ENCODE data around the gene SLC2A5. TPM values are rescaled to one million over a fixed set of nuclear protein-coding genes. Genes with fewer than 3 reads are reported as not detected.

Gene SLC2A5
- total and polyA plus RNA-seq, 8 donors = 0.19 to 6.4 (median 2.7) TPM; not detected in 3

DNA sequence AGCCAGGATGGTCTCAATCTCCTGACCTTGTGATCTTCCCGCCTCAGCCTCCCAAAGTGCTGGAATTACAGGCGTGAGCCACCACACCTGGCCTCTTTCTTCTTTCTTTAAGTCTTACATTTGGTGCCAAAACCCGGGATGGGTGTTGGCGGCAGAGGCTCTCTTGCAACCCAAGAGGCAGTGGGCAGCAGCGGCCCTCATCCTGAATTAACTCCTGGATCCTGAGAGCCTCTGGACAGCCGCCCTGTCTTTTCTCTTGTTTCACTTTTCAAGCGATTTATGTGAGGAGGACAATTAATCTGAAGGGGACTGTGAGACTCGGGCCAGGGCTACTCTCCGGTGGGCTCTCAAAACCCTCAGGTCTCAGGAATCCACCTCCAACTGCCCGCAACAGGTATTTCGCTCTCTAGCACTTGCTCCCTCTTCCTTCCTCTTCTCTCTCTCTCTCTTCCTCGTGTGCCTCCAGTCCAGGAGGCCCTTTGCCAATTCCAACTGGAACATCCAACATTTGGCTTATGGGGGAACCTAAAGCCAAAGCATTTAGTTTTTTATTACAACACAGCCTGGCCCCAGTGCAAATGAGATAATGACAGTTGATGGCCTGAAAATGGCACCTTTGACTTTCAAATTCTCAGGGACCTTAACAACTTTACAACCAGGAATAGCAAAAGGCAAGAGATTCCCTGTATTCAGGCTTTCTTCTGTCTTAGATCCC is 18.1 kb upstream of the SLC2A5 start:
- WGBS, 5 donors = 81 to 90% (median 83%) methylated on average over 12 of the region's 12 CpGs
- DNase-seq = no peak
- intact Hi-C loops (cut with DNase I; ENCODE audit: low total_unique reads) = no loop called here
- H3K4me3 ChIP-seq = no peak overlapping the region
- TF ChIP-seq CTCF (IDR thresholded peaks at IDR 0.05) (no peak), POLR2AphosphoS5 (IDR thresholded peaks at IDR 0.05) (no peak), EP300 (IDR thresholded peaks at IDR 0.05) (no peak), POLR2A (IDR thresholded peaks at IDR 0.05) (no peak)
- H3K36me3 ChIP-seq = no peaks in the 10 kb centered on the region
- peaks cover 0 to 28% (median 9%) of the 10 kb centered on the region in 4 donors for H3K4me1 ChIP-seq
- peaks cover 0 to 2% (median 0%) of the 10 kb centered on the region in 3 donors for H3K27me3 ChIP-seq
- H3K9me3 ChIP-seq = no peaks in the 10 kb centered on the region
- H3K27ac ChIP-seq = no peak overlapping the region

- intact Hi-C loops (cut with DNase I; ENCODE audit: low total_unique reads) = no loop called here
- 45 to 93% (median 75%) methylated on average over 2 of the region's 2 CpGs for WGBS, 5 donors
Measured at GRCh38 chr1:9086796-9087195, 17.4 kb upstream of the SLC2A5 start.

GRCh38 chr1:9086045-9086444 is 16.6 kb upstream of the SLC2A5 start:
- Histone ChIP-seq H3K27ac (peak overlapping the region in 1 of 5 donors; percentile 44), H3K9me3 (no peaks in the 10 kb centered on the region), H3K4me3 (no peak overlapping the region), H3K36me3 (no peaks in the 10 kb centered on the region), H3K4me1 (peaks cover 0 to 28% (median 10%) of the 10 kb centered on the region in 4 donors), H3K27me3 (peaks cover 0 to 2% (median 0%) of the 10 kb centered on the region in 3 donors)
- no peak for TF ChIP-seq CTCF (IDR thresholded peaks at IDR 0.05)
- no peak for TF ChIP-seq POLR2AphosphoS5 (IDR thresholded peaks at IDR 0.05)
- no peak for TF ChIP-seq EP300 (IDR thresholded peaks at IDR 0.05)
- no peak for TF ChIP-seq POLR2A (IDR thresholded peaks at IDR 0.05)
- intact Hi-C loops (cut with DNase I; ENCODE audit: low total_unique reads) = no loop called here
- WGBS, 5 donors = 50 to 82% (median 60%) methylated on average over 5 of the region's 5 CpGs
- no peak for DNase-seq

More at GRCh38 chr1:9086796-9087195, 17.4 kb upstream of the SLC2A5 start:
- no peaks in the 10 kb centered on the region for H3K9me3 ChIP-seq
- H3K36me3 ChIP-seq = no peaks in the 10 kb centered on the region
- H3K4me1 ChIP-seq = peaks cover 0 to 28% (median 10%) of the 10 kb centered on the region in 4 donors
- no peak overlapping the region for H3K27ac ChIP-seq
- TF ChIP-seq EP300 (IDR thresholded peaks at IDR 0.05) (no peak), CTCF (IDR thresholded peaks at IDR 0.05) (no peak), POLR2AphosphoS5 (IDR thresholded peaks at IDR 0.05) (no peak), POLR2A (IDR thresholded peaks at IDR 0.05) (no peak)
- no peak for DNase-seq
- H3K4me3 ChIP-seq = no peak overlapping the region
- H3K27me3 ChIP-seq = peaks cover 0 to 2% (median 0%) of the 10 kb centered on the region in 3 donors

GRCh38 chr1:9085306-9085940 is 16.0 kb upstream of the SLC2A5 start:
- Histone ChIP-seq H3K4me1 (peaks cover 0 to 28% (median 10%) of the 10 kb centered on the region in 4 donors), H3K9me3 (no peaks in the 10 kb centered on the region), H3K27me3 (peaks cover 0 to 2% (median 0%) of the 10 kb centered on the region in 3 donors), H3K36me3 (no peaks in the 10 kb centered on the region), H3K4me3 (no peak overlapping the region), H3K27ac (peak overlapping the region in 2 of 5 donors; percentile 22 to 44)
- WGBS, 5 donors = 66 to 72% (median 70%) methylated on average over 7 of the region's 7 CpGs
- no peak for DNase-seq
- intact Hi-C loops (cut with DNase I; ENCODE audit: low total_unique reads) = no loop called here
- no peak for TF ChIP-seq EP300 (IDR thresholded peaks at IDR 0.05)
- TF ChIP-seq POLR2AphosphoS5 (IDR thresholded peaks at IDR 0.05) = no peak
- no peak for TF ChIP-seq CTCF (IDR thresholded peaks at IDR 0.05)
- TF ChIP-seq POLR2A (IDR thresholded peaks at IDR 0.05) = no peak
